Lower lobe of right lung (tissue), 2 donors: ENCODE data around the gene PRKD3. TPM values are rescaled to one million over a fixed set of nuclear protein-coding genes. Genes with fewer than 3 reads are reported as not detected.

ENCODE experiments used
- ATAC-seq, 2 donors: fragments of 200-7000 bp; cut with Tn5 transposase; one replicate each; pipeline ENCODE4 v1.9.1; 2020 to 2022; ENCODE audit warnings: mild to moderate bottlenecking in 2 of 2, moderate library complexity in 2 of 2
- DNase-seq: peaks from one replicate; pipeline ENCODE4 v3.0.0-alpha.2; 2020
- H3K27ac ChIP-seq: fragments of 200-600 bp; one replicate; pipeline ENCODE4 v1.8.0; 2022
- H3K27me3 ChIP-seq: fragments of 200-600 bp; one replicate; pipeline ENCODE4 v1.8.0; 2022; ENCODE audit warnings: low read depth
- H3K36me3 ChIP-seq: fragments of 200-600 bp; one replicate; pipeline ENCODE4 v1.8.0; 2022; ENCODE audit warnings: mild to moderate bottlenecking
- H3K4me1 ChIP-seq: fragments of 200-600 bp; one replicate; pipeline ENCODE4 v1.8.0; 2022
- H3K4me3 ChIP-seq: fragments of 200-600 bp; one replicate; pipeline ENCODE4 v1.8.0; 2022; ENCODE audit warnings: mild to moderate bottlenecking
- H3K9me3 ChIP-seq: fragments of 200-600 bp; one replicate; pipeline ENCODE4 v1.8.0; 2022
- CTCF ChIP-seq: fragments of 200-600 bp; IDR thresholded peaks from one replicate; pipeline ENCODE4 v1.8.0; 2022; ENCODE audit warnings: antibody characterized with exemption, mild to moderate bottlenecking
- intact Hi-C: fragments of 100-400 bp; cut with DNase I; formaldehyde crosslinking; loops from one replicate; pipeline ENCODE4 v1.11.0; 2022
- total RNA-seq: library from RNA; stranded (reverse); fragmentation: NEBNext Ultra II Directional; extraction: Animal tissue kit (Norgen Biotek cat#: 25700); gene quantifications from one replicate; pipeline ENCODE4 v1.2.1, GENCODE V29; 2021
- donor health status: DM: no; HTN: yes; CAD: no; lungs with severe emphysema.

Gene PRKD3
- total RNA-seq, 1 donor from 2014 or later, result 39.3 TPM

- Histone ChIP-seq H3K4me1 (no peaks in the 10 kb centered on the region), H3K27ac (no peak overlapping the region), H3K4me3 (no peak overlapping the region), H3K9me3 (no peaks in the 10 kb centered on the region), H3K36me3 (no peaks in the 10 kb centered on the region), H3K27me3 (no peaks in the 10 kb centered on the region)
- DNase-seq (no peak), ATAC-seq (no peak)
- intact Hi-C loops, result no loop called here
- no peak for TF ChIP-seq CTCF
Observed at GRCh38 chr2:37366773-37367172, 42.1 kb upstream of the PRKD3 start.

DNA sequence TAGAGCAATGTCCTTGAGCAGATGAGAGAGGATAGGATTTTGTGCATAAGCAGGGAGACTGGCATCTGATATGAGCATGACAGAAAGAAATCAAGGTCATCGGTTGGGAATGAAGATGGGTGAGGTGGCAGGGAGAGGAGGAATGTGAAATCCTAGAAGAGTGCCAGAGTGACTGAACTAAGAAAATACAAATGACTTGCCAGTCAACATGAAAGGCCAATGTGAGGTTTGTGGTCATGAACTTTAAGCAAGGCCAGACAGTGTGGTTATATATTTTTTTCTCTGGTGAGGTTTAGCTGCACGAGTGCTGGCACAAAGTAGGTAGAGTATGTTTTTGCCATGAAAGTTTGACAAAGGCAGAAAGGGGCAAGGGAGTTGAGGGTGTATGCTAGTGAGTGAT, 41.0 kb upstream of the PRKD3 start:
- Histone ChIP-seq H3K27ac (no peak overlapping the region), H3K9me3 (no peaks in the 10 kb centered on the region), H3K4me1 (no peaks in the 10 kb centered on the region), H3K4me3 (no peak overlapping the region), H3K27me3 (no peaks in the 10 kb centered on the region), H3K36me3 (no peaks in the 10 kb centered on the region)
- no peak for ATAC-seq
- intact Hi-C loops, result no loop called here
- TF ChIP-seq CTCF, result no peak
- DNase-seq, result no peak

GRCh38 chr2:37364351-37364750, 39.7 kb upstream of the PRKD3 start:
- no peak for TF ChIP-seq CTCF
- Histone ChIP-seq H3K4me1 (no peaks in the 10 kb centered on the region), H3K36me3 (no peaks in the 10 kb centered on the region), H3K27ac (no peak overlapping the region), H3K4me3 (no peak overlapping the region), H3K9me3 (no peaks in the 10 kb centered on the region), H3K27me3 (no peaks in the 10 kb centered on the region)
- no peak for DNase-seq
- intact Hi-C loops, result no loop called here
- no peak for ATAC-seq

DNA sequence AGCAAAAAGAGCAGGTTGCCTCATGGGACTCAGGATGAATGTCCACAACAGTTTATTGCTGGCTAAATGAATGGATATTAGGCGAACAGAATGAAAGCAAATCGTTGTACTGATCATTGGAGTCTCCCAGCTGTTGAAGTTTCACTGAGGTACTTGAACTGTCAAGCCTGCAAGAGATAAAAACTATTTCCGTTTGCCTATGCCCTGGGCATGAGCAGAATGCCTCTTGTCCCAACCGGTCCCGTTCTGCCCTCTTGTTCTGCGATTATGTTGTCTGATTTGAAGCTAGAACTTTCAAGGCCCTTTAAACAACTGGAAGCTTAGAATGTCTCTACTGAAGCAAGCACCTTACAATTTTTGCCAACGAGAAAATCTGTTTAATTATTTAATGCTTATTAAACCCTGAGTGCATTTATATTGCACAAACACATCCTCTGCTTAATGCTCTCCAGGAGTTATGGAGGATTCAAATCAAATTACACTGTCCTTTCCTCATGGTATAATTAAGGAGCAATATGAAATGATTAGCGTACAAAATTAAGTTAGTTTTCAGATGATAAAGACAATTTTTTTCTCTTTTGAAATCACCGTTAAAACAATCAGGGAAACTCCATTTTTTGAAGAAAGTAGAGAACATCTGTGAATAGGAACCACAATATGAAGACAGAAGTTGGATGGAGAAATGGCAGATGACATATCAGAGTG, 37.5 kb upstream of the PRKD3 start:
- no peaks in the 10 kb centered on the region for H3K4me1 ChIP-seq
- no peak for TF ChIP-seq CTCF
- intact Hi-C loops, result no loop called here
- no peak overlapping the region for H3K4me3 ChIP-seq
- no peaks in the 10 kb centered on the region for H3K27me3 ChIP-seq
- ATAC-seq, result no peak
- H3K36me3 ChIP-seq, result no peaks in the 10 kb centered on the region
- no peak overlapping the region for H3K27ac ChIP-seq
- DNase-seq, result no peak
- H3K9me3 ChIP-seq, result no peaks in the 10 kb centered on the region

DNA sequence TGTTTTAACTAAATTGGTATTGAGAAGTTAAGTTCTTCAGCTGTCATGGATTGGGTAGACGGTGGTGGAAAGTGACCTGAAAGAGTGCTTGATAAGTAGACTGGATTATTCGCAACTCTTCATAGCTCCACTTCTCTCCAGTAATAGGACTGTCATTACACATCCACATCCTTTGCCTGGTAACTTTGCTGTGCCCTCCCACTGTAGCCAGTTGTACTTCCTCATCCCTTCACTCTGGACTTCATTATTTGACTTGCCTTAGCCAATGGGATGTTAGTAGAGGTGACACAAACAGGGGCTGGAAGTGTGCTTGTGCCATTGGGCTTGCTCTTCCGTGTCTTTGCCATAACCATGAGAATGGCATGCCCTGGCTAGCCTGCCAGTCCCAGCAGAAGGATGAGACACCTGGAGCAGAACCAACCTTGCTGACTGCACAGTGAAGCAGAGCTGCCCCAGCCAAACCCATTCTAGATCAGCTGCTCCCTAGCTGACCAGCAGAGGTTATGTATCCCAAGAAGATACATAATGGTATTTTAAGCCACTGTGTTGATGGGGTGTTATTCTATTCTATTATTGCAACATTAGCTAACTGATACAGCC, 36.7 kb upstream of the PRKD3 start:
- H3K4me1 ChIP-seq, result no peaks in the 10 kb centered on the region
- no peaks in the 10 kb centered on the region for H3K9me3 ChIP-seq
- H3K36me3 ChIP-seq, result no peaks in the 10 kb centered on the region
- no peak overlapping the region for H3K27ac ChIP-seq
- ATAC-seq, result peak in 1 of 2 donors; percentile 21
- H3K27me3 ChIP-seq, result no peaks in the 10 kb centered on the region
- no peak for TF ChIP-seq CTCF
- no peak for DNase-seq
- H3K4me3 ChIP-seq, result no peak overlapping the region
- intact Hi-C loops, result no loop called here
